Thyroid gland (tissue), 4 donors: ENCODE data around the gene CFAP299. TPM values are rescaled to one million over a fixed set of nuclear protein-coding genes. Genes with fewer than 3 reads are reported as not detected.

Source experiments
- DNase-seq, 2 donors: peaks; one replicate each; pipeline ENCODE4 v3.0.0-alpha.2; 2019
- H3K27ac ChIP-seq, 3 donors: fragments of 200-600 bp; sonication (generic); 1 replicate in 2 of 3; 2 replicates in 1 of 3; pipeline ENCODE4 v1.5.1; 2016 to 2019; ENCODE audit warnings: mild to moderate bottlenecking in 1 of 3, moderate library complexity in 1 of 3
- H3K27me3 ChIP-seq: fragments of 200-600 bp; sonication (generic); one replicate; pipeline ENCODE4 v1.5.1; 2019
- H3K36me3 ChIP-seq, 2 donors: fragments of 200-600 bp; sonication (generic); one replicate each; pipeline ENCODE4 v1.5.1; 2016 to 2019
- H3K4me1 ChIP-seq, 2 donors: fragments of 200-600 bp; sonication (generic); one replicate each; pipeline ENCODE4 v1.5.1; 2017 to 2019
- H3K4me3 ChIP-seq, 3 donors: fragments of 200-600 bp; sonication (generic); replicated peaks in 1 of 3; 1 replicate in 2 of 3; 2 replicates in 1 of 3; pipeline ENCODE4 v1.5.1; 2016; ENCODE audit warnings: mild to moderate bottlenecking in 1 of 3
- H3K9me3 ChIP-seq: fragments of 200-600 bp; sonication (generic); one replicate; pipeline ENCODE4 v1.5.1; 2017
- POLR2A ChIP-seq, 2 donors: fragments of 450-650 bp; IDR thresholded peaks; one replicate each; pipeline ENCODE4 v1.6.1; 2017; ENCODE audit warnings: antibody characterized with exemption in 2 of 2, mild to moderate bottlenecking in 2 of 2, moderate library complexity in 1 of 2
- WGBS, 2 donors: methylation state at CpG; one replicate each; pipeline ENCODE4 v1.1.5; 2017; 5-methylcytosine and 5-hydroxymethylcytosine counted together
- intact Hi-C: fragments of 100-400 bp; cut with DNase I; formaldehyde crosslinking; loops from one replicate; pipeline ENCODE4 v1.15.1; 2023
- total RNA-seq, 4 donors: library from RNA; depleted of rRNA; stranded (reverse); fragments of >200 nt; gene quantifications; one replicate each; pipeline ENCODE4 v1.2.3, GENCODE V29; 2016
- TF ChIP-seq, protein P1 (sequence below), 6 experiments: fragments of 200-600 bp in 3 of 6; fragments of 450-650 bp in 3 of 6; sonication (generic) in 3 of 6; IDR thresholded peaks; one replicate each; pipeline ENCODE4 v1.5.1; 2016 to 2019; ENCODE audit warnings: antibody characterized with exemption in 6 of 6, mild to moderate bottlenecking in 2 of 6, inconsistent platforms in 1 of 6, moderate library complexity in 1 of 6

Gene CFAP299
- total RNA-seq, 4 donors from 2014 or later = 1.3 to 2.8 (median 2.7) TPM; not detected in 1

DNA sequence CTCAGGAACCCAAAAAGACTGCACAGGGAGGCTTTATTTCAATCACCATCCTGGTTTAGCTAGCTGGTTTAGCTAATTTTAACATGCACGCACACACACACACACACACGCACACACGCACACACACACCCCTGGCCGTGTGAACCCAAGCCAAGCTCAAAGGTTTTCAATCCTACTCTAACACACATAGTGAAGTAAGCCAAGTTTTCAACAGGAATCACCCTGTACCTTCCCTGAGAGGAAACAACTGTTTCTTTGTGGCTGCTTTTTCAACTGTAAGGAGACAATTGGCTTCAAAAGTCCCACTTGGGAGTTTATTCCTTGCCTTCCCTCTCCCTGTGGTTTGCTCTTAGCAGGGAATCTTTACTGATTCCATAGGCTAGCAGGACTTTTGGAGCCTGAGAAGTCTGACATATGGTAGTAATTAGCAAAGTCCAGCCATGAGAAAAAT is 596.1 kb downstream of the CFAP299 start:
- Histone ChIP-seq H3K27me3 (no peaks in the 10 kb centered on the region), H3K9me3 (no peaks in the 10 kb centered on the region), H3K36me3 (no peaks in the 10 kb centered on the region), H3K27ac (no peak overlapping the region), H3K4me3 (no peak overlapping the region), H3K4me1 (no peaks in the 10 kb centered on the region)
- intact Hi-C loops = no loop called here
- 78 to 79% methylated on average over 4 of the region's 4 CpGs for WGBS, 2 donors
- TF ChIP-seq POLR2A (IDR thresholded peaks at IDR 0.05) = no peak
- TF ChIP-seq, protein P1, sequence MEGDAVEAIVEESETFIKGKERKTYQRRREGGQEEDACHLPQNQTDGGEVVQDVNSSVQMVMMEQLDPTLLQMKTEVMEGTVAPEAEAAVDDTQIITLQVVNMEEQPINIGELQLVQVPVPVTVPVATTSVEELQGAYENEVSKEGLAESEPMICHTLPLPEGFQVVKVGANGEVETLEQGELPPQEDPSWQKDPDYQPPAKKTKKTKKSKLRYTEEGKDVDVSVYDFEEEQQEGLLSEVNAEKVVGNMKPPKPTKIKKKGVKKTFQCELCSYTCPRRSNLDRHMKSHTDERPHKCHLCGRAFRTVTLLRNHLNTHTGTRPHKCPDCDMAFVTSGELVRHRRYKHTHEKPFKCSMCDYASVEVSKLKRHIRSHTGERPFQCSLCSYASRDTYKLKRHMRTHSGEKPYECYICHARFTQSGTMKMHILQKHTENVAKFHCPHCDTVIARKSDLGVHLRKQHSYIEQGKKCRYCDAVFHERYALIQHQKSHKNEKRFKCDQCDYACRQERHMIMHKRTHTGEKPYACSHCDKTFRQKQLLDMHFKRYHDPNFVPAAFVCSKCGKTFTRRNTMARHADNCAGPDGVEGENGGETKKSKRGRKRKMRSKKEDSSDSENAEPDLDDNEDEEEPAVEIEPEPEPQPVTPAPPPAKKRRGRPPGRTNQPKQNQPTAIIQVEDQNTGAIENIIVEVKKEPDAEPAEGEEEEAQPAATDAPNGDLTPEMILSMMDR (IDR thresholded peaks at IDR 0.05) = no peak
- DNase-seq = no peak

DNA sequence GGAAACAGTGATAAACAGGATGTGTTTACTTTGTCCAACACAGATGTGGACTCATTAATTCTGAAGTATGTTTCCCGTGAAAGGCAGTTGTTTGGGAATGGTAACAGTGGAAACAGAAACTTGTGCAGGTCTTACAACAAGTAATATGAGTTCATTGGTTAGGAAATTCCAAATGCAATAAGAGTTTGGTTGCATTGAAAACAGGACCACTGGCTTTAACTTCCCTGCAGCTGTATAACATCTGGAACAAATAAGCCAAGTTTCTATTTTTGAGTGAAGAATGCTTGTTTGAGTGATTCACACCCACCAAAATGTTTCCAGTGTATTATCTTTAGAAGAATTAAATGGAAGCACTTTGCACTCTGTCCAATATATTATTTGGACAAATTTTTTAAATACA is 612.6 kb downstream of the CFAP299 start:
- intact Hi-C loops = no loop called here
- Histone ChIP-seq H3K27ac (no peak overlapping the region), H3K27me3 (no peaks in the 10 kb centered on the region), H3K9me3 (no peaks in the 10 kb centered on the region), H3K4me1 (no peaks in the 10 kb centered on the region), H3K4me3 (no peak overlapping the region), H3K36me3 (no peaks in the 10 kb centered on the region)
- 54 to 67% methylated on average over 1 of the region's 1 CpG for WGBS, 2 donors
- no peak for DNase-seq
- TF ChIP-seq POLR2A (IDR thresholded peaks at IDR 0.05) = no peak
- TF ChIP-seq, protein P1 (IDR thresholded peaks at IDR 0.05) = no peak

DNA sequence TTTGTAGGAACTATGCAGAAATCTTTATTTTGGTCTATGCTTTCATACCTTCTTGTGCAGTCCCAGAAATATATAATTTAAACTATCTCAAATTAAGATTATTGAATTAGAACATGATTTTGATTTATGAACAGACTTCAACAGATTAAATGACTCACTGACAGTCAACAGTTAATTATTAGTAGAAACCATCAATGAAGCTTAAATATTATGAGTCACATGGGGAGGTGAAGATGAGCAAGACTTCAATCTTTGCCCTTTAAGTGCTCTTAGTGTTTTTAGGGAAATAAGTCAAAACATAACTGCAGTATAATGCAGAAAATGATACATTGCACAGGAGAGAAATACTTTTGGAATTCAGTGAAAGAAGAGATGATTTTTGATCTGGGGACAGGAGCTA is 613.5 kb downstream of the CFAP299 start:
- Histone ChIP-seq H3K27ac (no peak overlapping the region), H3K4me3 (no peak overlapping the region), H3K4me1 (no peaks in the 10 kb centered on the region), H3K36me3 (no peaks in the 10 kb centered on the region), H3K27me3 (no peaks in the 10 kb centered on the region), H3K9me3 (no peaks in the 10 kb centered on the region)
- TF ChIP-seq, protein P1 (IDR thresholded peaks at IDR 0.05) = no peak
- no peak for TF ChIP-seq POLR2A (IDR thresholded peaks at IDR 0.05)
- DNase-seq = no peak
- intact Hi-C loops = no loop called here

DNA sequence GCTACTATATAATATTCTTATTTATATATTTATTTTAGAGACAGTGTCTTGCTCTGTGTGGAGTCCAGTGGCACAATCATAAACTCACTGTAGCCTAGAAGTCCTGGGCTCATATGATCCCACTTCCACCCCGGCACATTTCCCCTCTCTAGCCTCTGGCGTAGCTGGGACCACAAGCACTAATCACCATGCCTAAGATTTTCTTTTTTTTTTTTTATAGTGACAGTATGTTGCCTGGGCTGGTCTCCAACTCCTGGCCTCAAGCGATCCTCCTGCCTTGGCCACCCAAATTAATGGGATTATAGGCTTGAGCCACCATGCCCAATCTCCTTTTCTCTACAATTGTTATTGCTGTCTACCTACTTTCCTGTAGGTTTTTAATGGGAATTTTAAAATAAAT is 620.9 kb downstream of the CFAP299 start:
- 82 to 91% methylated on average over 3 of the region's 3 CpGs for WGBS, 2 donors
- H3K9me3 ChIP-seq = no peaks in the 10 kb centered on the region
- H3K27me3 ChIP-seq = no peaks in the 10 kb centered on the region
- no peak for TF ChIP-seq POLR2A (IDR thresholded peaks at IDR 0.05)
- TF ChIP-seq, protein P1 (IDR thresholded peaks at IDR 0.05) = no peak
- no peak overlapping the region for H3K27ac ChIP-seq
- no peaks in the 10 kb centered on the region for H3K4me1 ChIP-seq
- intact Hi-C loops = no loop called here
- DNase-seq = no peak
- no peak overlapping the region for H3K4me3 ChIP-seq
- H3K36me3 ChIP-seq = no peaks in the 10 kb centered on the region

DNA sequence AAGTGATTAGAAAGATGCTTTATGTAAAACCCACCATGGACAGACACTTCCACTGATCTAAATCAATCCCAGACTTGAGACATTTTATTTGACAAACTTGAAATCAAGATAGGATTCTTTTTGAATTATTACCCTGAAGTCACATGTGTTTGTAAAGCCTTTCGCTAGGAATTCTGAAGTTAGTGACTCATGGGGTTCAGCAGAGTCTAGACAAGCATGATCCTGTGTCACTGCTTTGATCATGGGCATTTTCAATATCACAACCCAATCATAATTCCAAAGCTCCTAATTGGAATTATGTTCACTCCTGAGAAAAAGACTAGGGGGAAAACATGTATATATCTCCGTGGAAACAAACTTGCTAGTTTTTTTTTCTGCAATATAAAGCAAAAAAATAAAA is 627.5 kb downstream of the CFAP299 start:
- Histone ChIP-seq H3K9me3 (no peaks in the 10 kb centered on the region), H3K4me1 (no peaks in the 10 kb centered on the region), H3K36me3 (no peaks in the 10 kb centered on the region), H3K27me3 (no peaks in the 10 kb centered on the region), H3K4me3 (no peak overlapping the region), H3K27ac (no peak overlapping the region)
- DNase-seq = no peak
- TF ChIP-seq POLR2A (IDR thresholded peaks at IDR 0.05) = no peak
- TF ChIP-seq, protein P1 (IDR thresholded peaks at IDR 0.05) = no peak
- intact Hi-C loops = no loop called here
- WGBS, 2 donors = 73 to 76% methylated on average over 2 of the region's 2 CpGs
